ENCODE data around the gene SLC26A3.

DNA sequence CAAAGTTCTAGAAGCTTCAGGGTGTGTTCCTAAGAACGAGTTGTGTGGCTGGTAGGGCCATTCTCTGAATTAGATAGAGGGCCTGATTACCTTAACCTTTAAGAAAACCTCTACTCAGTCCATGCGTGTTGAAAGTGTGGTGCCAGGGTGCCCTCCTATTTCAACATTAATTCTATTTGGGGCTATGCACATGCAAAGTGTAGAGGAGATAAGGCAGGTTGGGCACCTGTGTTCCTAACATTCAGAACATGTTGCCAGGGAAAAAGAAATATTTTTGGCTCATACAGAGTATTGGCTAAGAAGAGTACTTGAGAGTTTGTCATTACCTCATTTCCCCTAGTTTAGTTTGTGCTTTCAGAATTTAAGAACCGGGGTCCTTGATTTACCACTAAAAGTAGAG, 20.6 kb downstream of the SLC26A3 start:
- TF ChIP-seq PKNOX1 (IDR thresholded peaks at IDR 0.05) (no peak), L3MBTL2 (conservative IDR thresholded peaks at IDR 0.05) (no peak), TARDBP (IDR thresholded peaks at IDR 0.05) (no peak), SP1 (IDR thresholded peaks at IDR 0.05) (no peak), HDGF (IDR thresholded peaks at IDR 0.05; ENCODE audit: borderline replicate concordance) (no peak), BHLHE40 (IDR thresholded peaks at IDR 0.05; ENCODE audit: borderline replicate concordance) (no peak), ELF4 (IDR thresholded peaks at IDR 0.05) (no peak), SUZ12 (IDR thresholded peaks at IDR 0.05) (no peak), ZNF384 (IDR thresholded peaks at IDR 0.05) (no peak)
